Measurements from ENCODE around the gene CIAO2A.
"Not testable (repeated sequence)": the region's sequence is repeated elsewhere in the genome, so short reads cannot be mapped to it uniquely, and the experiment has no call there.

The CIAO2A gene

DNA sequence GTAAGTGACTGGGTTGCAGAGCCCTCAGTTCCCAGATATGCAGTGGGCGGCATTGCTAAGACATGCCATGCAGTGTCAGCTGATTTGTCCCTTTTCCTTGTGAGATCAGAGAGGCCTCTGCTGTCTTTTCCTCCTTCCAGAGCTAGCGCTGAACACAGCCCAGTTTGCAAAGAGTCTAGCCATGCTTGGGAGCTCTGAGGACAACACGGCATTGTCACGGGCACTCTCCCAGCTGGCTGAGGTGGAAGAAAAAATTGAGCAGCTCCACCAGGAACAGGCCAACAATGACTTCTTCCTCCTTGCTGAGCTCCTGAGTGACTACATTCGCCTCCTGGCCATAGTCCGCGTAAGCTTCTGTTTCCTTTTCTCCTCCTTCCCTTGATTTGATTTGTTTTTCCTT is 37.9 kb upstream of the CIAO2A start:
- Histone ChIP-seq H3K4me1 (ENCODE audit: control insufficient read depth in 1 of 2, insufficient read depth in 2 of 2, low read length in 2 of 2) (no peaks in the 10 kb centered on the region), H3K9me3 (ENCODE audit: control insufficient read depth in 1 of 2, low read length in 2 of 2) (no peaks in the 10 kb centered on the region), H3K27ac (ENCODE audit: low read depth, low read length) (no peak overlapping the region), H3K27me3 (ENCODE audit: control insufficient read depth in 1 of 2, insufficient read depth in 2 of 2, low read length in 2 of 2) (no peaks in the 10 kb centered on the region), H3K9ac (ENCODE audit: low read depth in 1 of 2, low read length in 2 of 2) (no peak overlapping the region), H3K4me3 (ENCODE audit: low read depth in 1 of 2, low read length in 2 of 2) (no peak overlapping the region), H3K36me3 (ENCODE audit: control insufficient read depth in 1 of 2, insufficient read depth in 2 of 2, low read length in 2 of 2) (peaks cover 71 to 89% of the 10 kb centered on the region in 2 donors)

DNA sequence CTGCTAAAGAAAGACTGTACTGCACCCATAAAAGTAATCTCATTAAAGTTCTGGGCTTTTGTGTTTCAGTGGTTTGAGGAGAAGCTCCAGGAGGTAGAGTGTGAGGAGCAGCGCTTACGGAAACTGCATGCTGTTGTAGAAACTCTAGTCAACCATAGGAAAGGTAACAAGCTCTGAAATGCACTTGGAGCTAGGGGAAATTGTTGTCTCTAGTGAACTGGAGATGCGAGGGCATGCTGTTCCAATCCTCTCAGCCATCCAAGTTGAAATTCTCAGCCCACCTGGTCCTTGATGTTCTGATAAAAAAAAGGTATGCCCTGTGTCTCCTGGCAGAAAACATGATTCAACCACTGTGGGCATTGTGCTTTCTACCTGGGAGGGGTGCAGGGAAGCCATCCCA is 36.5 kb upstream of the CIAO2A start:
- no peak overlapping the region for H3K9ac ChIP-seq (ENCODE audit: low read depth in 1 of 2, low read length in 2 of 2)
- H3K9me3 ChIP-seq (ENCODE audit: control insufficient read depth in 1 of 2, low read length in 2 of 2): no peaks in the 10 kb centered on the region
- H3K27me3 ChIP-seq (ENCODE audit: control insufficient read depth in 1 of 2, insufficient read depth in 2 of 2, low read length in 2 of 2): no peaks in the 10 kb centered on the region
- H3K36me3 ChIP-seq (ENCODE audit: control insufficient read depth in 1 of 2, insufficient read depth in 2 of 2, low read length in 2 of 2): peaks cover 68 to 85% of the 10 kb centered on the region in 2 donors
- H3K4me3 ChIP-seq (ENCODE audit: low read depth in 1 of 2, low read length in 2 of 2): no peak overlapping the region
- H3K27ac ChIP-seq (ENCODE audit: low read depth, low read length): no peak overlapping the region
- H3K4me1 ChIP-seq (ENCODE audit: control insufficient read depth in 1 of 2, insufficient read depth in 2 of 2, low read length in 2 of 2): no peaks in the 10 kb centered on the region

DNA sequence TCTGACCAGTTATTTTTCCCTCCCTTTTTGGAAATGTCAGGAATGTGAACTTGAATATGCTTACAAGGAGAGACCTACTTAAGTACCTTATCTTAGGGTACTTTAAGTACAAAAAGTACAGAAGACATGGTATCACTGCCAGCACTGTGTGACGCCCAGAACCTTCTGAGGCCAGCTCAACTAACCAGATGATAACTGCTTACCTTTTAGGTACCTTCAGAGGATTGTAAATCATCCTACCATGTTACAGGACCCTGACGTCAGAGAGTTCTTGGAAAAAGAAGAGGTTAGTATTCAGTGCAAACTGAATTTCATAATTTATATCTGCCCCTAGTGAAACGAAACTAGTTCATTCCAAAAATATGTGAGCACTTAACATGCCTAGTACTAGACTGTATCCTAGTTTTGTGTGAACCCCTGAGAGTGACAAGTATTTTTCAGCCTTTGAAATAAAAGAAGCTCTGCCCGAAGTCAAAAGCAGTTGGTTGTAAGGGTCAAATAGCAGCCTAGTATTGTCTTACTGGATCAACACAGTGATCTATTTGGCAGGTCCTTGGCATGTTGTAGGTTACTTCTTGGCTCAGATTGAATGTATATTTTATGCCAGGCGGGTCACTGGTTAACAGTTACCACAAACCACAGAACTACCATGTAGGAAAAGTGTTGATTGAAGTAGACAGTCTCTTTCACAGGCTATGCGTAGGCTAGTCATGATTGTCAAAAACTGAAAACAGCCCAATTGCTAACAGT is 34.1 kb upstream of the CIAO2A start:
- H3K9me3 ChIP-seq (ENCODE audit: control insufficient read depth in 1 of 2, low read length in 2 of 2): no peaks in the 10 kb centered on the region
- H3K27ac ChIP-seq (ENCODE audit: low read depth, low read length): no peak overlapping the region
- H3K4me3 ChIP-seq (ENCODE audit: low read depth in 1 of 2, low read length in 2 of 2): no peak overlapping the region
- H3K9ac ChIP-seq (ENCODE audit: low read depth in 1 of 2, low read length in 2 of 2): no peak overlapping the region
- no peaks in the 10 kb centered on the region for H3K4me1 ChIP-seq (ENCODE audit: control insufficient read depth in 1 of 2, insufficient read depth in 2 of 2, low read length in 2 of 2)
- peaks cover 66 to 82% of the 10 kb centered on the region in 2 donors for H3K36me3 ChIP-seq (ENCODE audit: control insufficient read depth in 1 of 2, insufficient read depth in 2 of 2, low read length in 2 of 2)
- no peaks in the 10 kb centered on the region for H3K27me3 ChIP-seq (ENCODE audit: control insufficient read depth in 1 of 2, insufficient read depth in 2 of 2, low read length in 2 of 2)

DNA sequence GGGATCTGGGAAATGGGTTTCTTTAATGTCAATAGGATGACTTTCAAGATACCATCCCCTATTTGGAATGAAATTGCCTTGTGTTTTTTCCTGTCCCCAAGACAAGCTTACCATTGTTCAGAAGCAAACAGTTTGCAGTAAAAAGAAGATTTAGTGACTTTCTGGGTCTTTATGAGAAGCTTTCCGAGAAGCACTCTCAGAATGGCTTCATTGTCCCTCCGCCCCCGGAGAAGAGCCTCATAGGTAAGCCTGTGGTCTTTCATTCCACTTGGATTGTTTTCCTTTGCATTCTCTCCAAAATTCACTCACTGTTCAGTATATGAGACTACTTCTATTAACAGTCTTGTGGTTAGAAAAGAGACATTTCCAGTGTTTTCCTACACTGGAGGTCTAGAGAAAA is 32.3 kb upstream of the CIAO2A start:
- no peak overlapping the region for H3K9ac ChIP-seq (ENCODE audit: low read depth in 1 of 2, low read length in 2 of 2)
- peaks cover 59 to 79% of the 10 kb centered on the region in 2 donors for H3K36me3 ChIP-seq (ENCODE audit: control insufficient read depth in 1 of 2, insufficient read depth in 2 of 2, low read length in 2 of 2)
- H3K27ac ChIP-seq (ENCODE audit: low read depth, low read length): no peak overlapping the region
- H3K27me3 ChIP-seq (ENCODE audit: control insufficient read depth in 1 of 2, insufficient read depth in 2 of 2, low read length in 2 of 2): no peaks in the 10 kb centered on the region
- no peaks in the 10 kb centered on the region for H3K9me3 ChIP-seq (ENCODE audit: control insufficient read depth in 1 of 2, low read length in 2 of 2)
- no peak overlapping the region for H3K4me3 ChIP-seq (ENCODE audit: low read depth in 1 of 2, low read length in 2 of 2)
- no peaks in the 10 kb centered on the region for H3K4me1 ChIP-seq (ENCODE audit: control insufficient read depth in 1 of 2, insufficient read depth in 2 of 2, low read length in 2 of 2)

DNA sequence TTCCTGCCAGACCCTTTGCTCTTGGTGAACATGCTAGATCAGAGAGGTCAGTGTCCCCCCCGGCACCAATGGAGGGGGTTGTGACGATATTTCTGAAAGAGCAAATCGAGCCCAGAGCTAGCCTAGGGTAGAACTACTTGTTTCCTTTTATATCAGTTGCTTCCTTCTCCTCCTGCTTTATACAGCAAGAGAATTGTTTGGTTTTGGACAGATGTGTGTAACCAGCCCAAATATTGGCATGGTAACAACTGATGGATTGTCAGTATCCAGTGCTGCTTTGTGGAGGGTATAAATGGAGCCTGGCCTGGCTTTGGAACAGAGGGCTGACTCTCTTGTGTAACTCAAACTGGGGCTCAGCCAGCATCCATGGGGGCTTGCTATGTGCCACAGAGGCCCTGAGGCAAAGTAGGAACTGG is 29.3 kb upstream of the CIAO2A start:
- Histone ChIP-seq H3K27ac (ENCODE audit: low read depth, low read length) (no peak overlapping the region), H3K36me3 (ENCODE audit: control insufficient read depth in 1 of 2, insufficient read depth in 2 of 2, low read length in 2 of 2) (peaks cover 51 to 83% of the 10 kb centered on the region in 2 donors), H3K27me3 (ENCODE audit: control insufficient read depth in 1 of 2, insufficient read depth in 2 of 2, low read length in 2 of 2) (no peaks in the 10 kb centered on the region), H3K9ac (ENCODE audit: low read depth in 1 of 2, low read length in 2 of 2) (no peak overlapping the region), H3K4me1 (ENCODE audit: control insufficient read depth in 1 of 2, insufficient read depth in 2 of 2, low read length in 2 of 2) (no peaks in the 10 kb centered on the region), H3K9me3 (ENCODE audit: control insufficient read depth in 1 of 2, low read length in 2 of 2) (no peaks in the 10 kb centered on the region), H3K4me3 (ENCODE audit: low read depth in 1 of 2, low read length in 2 of 2) (no peak overlapping the region)

DNA sequence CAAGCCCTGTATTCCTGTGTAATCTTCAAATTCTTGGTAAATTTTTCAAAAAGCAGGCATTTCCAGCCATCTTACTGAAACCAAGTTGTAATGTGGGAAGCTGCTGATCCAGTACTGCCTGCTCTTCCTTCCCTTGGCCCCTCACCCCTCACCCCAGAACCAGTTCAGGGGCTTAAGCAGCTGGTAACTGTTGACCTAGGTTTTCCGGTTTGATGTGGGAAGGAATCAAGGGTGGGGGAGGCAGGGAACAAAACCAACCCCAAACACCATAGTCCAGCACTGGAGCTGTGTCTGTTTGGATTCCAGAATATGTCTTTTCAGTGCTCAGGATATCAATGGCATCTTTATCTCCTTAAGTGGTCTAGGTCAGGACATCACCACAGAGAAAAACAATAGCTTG is 28.8 kb upstream of the CIAO2A start:
- Histone ChIP-seq H3K27ac (ENCODE audit: low read depth, low read length) (no peak overlapping the region), H3K27me3 (ENCODE audit: control insufficient read depth in 1 of 2, insufficient read depth in 2 of 2, low read length in 2 of 2) (no peaks in the 10 kb centered on the region), H3K9me3 (ENCODE audit: control insufficient read depth in 1 of 2, low read length in 2 of 2) (no peaks in the 10 kb centered on the region), H3K4me3 (ENCODE audit: low read depth in 1 of 2, low read length in 2 of 2) (no peak overlapping the region), H3K4me1 (ENCODE audit: control insufficient read depth in 1 of 2, insufficient read depth in 2 of 2, low read length in 2 of 2) (no peaks in the 10 kb centered on the region), H3K36me3 (ENCODE audit: control insufficient read depth in 1 of 2, insufficient read depth in 2 of 2, low read length in 2 of 2) (peaks cover 48 to 83% of the 10 kb centered on the region in 2 donors), H3K9ac (ENCODE audit: low read depth in 1 of 2, low read length in 2 of 2) (no peak overlapping the region)

DNA sequence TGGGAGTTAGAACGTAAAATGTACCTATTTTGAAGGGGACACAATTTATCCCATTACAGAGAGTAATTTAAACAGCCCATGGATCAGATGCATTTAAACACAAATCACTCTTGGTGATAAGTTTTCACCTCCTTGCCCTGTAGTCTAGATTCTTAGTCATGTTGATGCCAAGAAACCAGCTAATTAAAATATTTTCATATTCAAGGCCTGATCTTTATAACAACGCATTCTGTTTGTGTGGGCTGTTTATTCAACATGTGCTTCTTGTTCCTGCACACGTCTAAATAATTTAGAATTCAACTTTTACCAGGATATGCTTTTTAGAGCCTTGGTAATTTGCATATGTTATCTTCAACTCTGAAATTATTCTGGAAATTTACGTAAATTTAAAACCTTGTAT is 28.0 kb upstream of the CIAO2A start:
- Histone ChIP-seq H3K4me3 (ENCODE audit: low read depth in 1 of 2, low read length in 2 of 2) (no peak overlapping the region), H3K9me3 (ENCODE audit: control insufficient read depth in 1 of 2, low read length in 2 of 2) (no peaks in the 10 kb centered on the region), H3K9ac (ENCODE audit: low read depth in 1 of 2, low read length in 2 of 2) (no peak overlapping the region), H3K36me3 (ENCODE audit: control insufficient read depth in 1 of 2, insufficient read depth in 2 of 2, low read length in 2 of 2) (peaks cover 46 to 82% of the 10 kb centered on the region in 2 donors), H3K4me1 (ENCODE audit: control insufficient read depth in 1 of 2, insufficient read depth in 2 of 2, low read length in 2 of 2) (no peaks in the 10 kb centered on the region), H3K27ac (ENCODE audit: low read depth, low read length) (no peak overlapping the region), H3K27me3 (ENCODE audit: control insufficient read depth in 1 of 2, insufficient read depth in 2 of 2, low read length in 2 of 2) (no peaks in the 10 kb centered on the region)

DNA sequence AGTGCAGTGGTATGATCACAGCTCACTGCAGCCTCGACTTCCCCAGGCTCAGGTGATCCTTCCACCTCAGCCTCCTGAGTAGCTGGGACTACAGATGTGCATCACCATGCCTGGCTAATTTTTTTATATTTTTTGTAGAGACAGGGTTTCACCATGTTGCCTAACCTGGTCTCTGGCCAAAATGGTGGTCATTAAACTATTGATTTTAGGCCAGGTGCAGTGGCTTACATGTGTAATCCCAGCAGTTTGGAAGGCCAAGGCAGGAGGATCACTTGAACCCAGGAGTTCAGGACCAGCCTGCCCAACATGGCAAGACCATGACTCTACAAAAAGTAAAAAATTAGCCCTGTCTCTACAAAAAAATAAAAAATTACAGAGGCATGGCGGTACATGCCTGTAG is 26.7 kb upstream of the CIAO2A start:
- H3K27ac ChIP-seq (ENCODE audit: low read depth, low read length); H3K4me1 ChIP-seq (ENCODE audit: control insufficient read depth in 1 of 2, insufficient read depth in 2 of 2, low read length in 2 of 2); H3K9me3 ChIP-seq (ENCODE audit: control insufficient read depth in 1 of 2, low read length in 2 of 2); H3K4me3 ChIP-seq (ENCODE audit: low read depth in 1 of 2, low read length in 2 of 2); H3K9ac ChIP-seq (ENCODE audit: low read depth in 1 of 2, low read length in 2 of 2); H3K27me3 ChIP-seq (ENCODE audit: control insufficient read depth in 1 of 2, insufficient read depth in 2 of 2, low read length in 2 of 2): not testable (repeated sequence)
- H3K36me3 ChIP-seq (ENCODE audit: control insufficient read depth in 1 of 2, insufficient read depth in 2 of 2, low read length in 2 of 2): peaks cover 48 to 88% of the 10 kb centered on the region in 2 donors

DNA sequence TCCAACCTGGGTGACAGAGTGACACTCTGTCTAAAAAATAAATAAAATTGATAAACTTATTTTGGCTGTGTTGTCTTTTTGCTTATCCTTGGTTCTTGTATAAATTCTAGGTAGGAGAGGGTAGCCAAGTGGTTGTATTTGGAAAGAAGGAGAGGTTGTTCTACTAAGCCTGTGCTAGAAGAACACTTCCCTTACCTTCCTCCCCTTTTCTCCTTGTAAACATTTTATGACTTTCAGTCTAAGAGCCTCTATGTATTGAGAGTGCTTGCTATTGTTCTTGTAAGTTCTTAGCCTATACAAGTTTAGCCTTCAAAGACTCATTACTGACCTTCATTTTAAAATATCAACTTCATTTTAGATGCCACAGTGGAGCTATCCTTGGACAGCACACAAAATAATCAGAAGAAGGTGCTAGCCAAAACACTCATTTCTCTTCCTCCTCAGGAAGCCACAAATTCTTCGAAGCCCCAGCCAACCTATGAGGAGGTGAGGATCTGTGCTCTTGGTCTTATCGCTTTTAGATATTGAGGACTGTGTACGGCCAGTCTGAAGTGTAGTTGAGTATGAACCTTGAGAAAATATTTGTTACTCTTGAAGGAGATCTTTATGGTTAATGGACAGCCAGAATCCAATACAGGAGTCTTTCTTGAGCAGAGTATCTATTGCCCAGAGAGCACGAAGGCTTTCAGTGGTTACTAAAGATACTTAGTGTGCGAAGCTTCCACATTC is 24.3 kb upstream of the CIAO2A start:
- Histone ChIP-seq H3K4me1 (ENCODE audit: control insufficient read depth in 1 of 2, insufficient read depth in 2 of 2, low read length in 2 of 2) (no peaks in the 10 kb centered on the region), H3K4me3 (ENCODE audit: low read depth in 1 of 2, low read length in 2 of 2) (no peak overlapping the region), H3K27me3 (ENCODE audit: control insufficient read depth in 1 of 2, insufficient read depth in 2 of 2, low read length in 2 of 2) (no peaks in the 10 kb centered on the region), H3K9me3 (ENCODE audit: control insufficient read depth in 1 of 2, low read length in 2 of 2) (no peaks in the 10 kb centered on the region), H3K36me3 (ENCODE audit: control insufficient read depth in 1 of 2, insufficient read depth in 2 of 2, low read length in 2 of 2) (peaks cover 43 to 93% of the 10 kb centered on the region in 2 donors), H3K27ac (ENCODE audit: low read depth, low read length) (no peak overlapping the region), H3K9ac (ENCODE audit: low read depth in 1 of 2, low read length in 2 of 2) (no peak overlapping the region)

DNA sequence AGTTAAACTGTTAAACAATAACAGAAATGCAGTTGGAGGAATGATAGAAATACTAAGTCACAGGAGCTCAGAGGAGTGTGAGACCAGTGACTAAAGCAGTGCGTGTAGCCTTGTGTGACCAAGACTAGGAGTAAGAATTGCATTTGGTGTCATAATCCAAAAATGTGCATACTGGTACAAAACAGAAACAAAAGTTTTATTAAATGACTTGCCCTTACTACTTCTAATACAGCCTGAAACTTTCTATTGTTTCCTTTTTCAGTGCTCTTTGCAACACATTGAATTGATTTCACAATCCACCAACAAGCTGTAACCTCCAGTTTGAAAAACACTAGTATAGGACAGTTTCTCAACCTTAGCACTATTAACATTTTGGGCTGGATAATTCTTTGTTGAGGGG is 19.3 kb upstream of the CIAO2A start:
- no peak overlapping the region for H3K27ac ChIP-seq (ENCODE audit: low read depth, low read length)
- H3K27me3 ChIP-seq (ENCODE audit: control insufficient read depth in 1 of 2, insufficient read depth in 2 of 2, low read length in 2 of 2): no peaks in the 10 kb centered on the region
- no peaks in the 10 kb centered on the region for H3K9me3 ChIP-seq (ENCODE audit: control insufficient read depth in 1 of 2, low read length in 2 of 2)
- H3K4me1 ChIP-seq (ENCODE audit: control insufficient read depth in 1 of 2, insufficient read depth in 2 of 2, low read length in 2 of 2): peaks cover 9 to 21% of the 10 kb centered on the region in 2 donors
- no peak overlapping the region for H3K9ac ChIP-seq (ENCODE audit: low read depth in 1 of 2, low read length in 2 of 2)
- H3K36me3 ChIP-seq (ENCODE audit: control insufficient read depth in 1 of 2, insufficient read depth in 2 of 2, low read length in 2 of 2): peaks cover 19 to 50% of the 10 kb centered on the region in 2 donors
- H3K4me3 ChIP-seq (ENCODE audit: low read depth in 1 of 2, low read length in 2 of 2): no peak overlapping the region

Measured in duodenal mucosa (tissue), 2 donors.